Smooth muscle cell (in vitro differentiated cells): ENCODE data around the gene VWA5A. TPM values are rescaled to one million over a fixed set of nuclear protein-coding genes. Genes with fewer than 3 reads are reported as not detected.
"Not testable (repeated sequence)": the region's sequence is repeated elsewhere in the genome, so short reads cannot be mapped to it uniquely, and the experiment has no call there.

Experiments used
- DNase-seq: peaks from one replicate; lab custom pipeline; 2025; ENCODE audit not compliant: unreplicated experiment; lab: John Stamatoyannopoulos, UW
- H2AFZ ChIP-seq: fragments of 200-600 bp; sonication (generic); 2 replicates; pipeline ENCODE4 v1.6.0; 2016; ENCODE audit warnings: antibody characterized with exemption, low read depth, mild to moderate bottlenecking
- H3F3A ChIP-seq: fragments of 200-600 bp; sonication (generic); 2 replicates; pipeline ENCODE4 v1.6.0; 2017; ENCODE audit warnings: antibody characterized with exemption, low read depth
- H3K27ac ChIP-seq: fragments of 200-600 bp; sonication (generic); 2 replicates; pipeline ENCODE4 v1.5.1; 2016; ENCODE audit warnings: low read depth, mild to moderate bottlenecking
- H3K27me3 ChIP-seq: fragments of 200-600 bp; sonication (generic); 2 replicates; pipeline ENCODE4 v1.6.1; 2016; ENCODE audit warnings: low read depth, mild to moderate bottlenecking
- H3K36me3 ChIP-seq: fragments of 200-600 bp; sonication (generic); 2 replicates; pipeline ENCODE4 v1.5.1; 2016; ENCODE audit warnings: low read depth
- H3K4me1 ChIP-seq: fragments of 200-600 bp; sonication (generic); 2 replicates; pipeline ENCODE4 v1.5.1; 2016; ENCODE audit warnings: low read depth
- H3K4me2 ChIP-seq: fragments of 200-600 bp; sonication (generic); 2 replicates; pipeline ENCODE4 v1.6.0; 2016; ENCODE audit warnings: mild to moderate bottlenecking
- H3K4me3 ChIP-seq: fragments of 200-600 bp; sonication (generic); 2 replicates; pipeline ENCODE4 v1.5.1; 2016; ENCODE audit warnings: mild to moderate bottlenecking
- H3K79me2 ChIP-seq: fragments of 200-600 bp; sonication (generic); 2 replicates; pipeline ENCODE4 v1.6.0; 2016; ENCODE audit warnings: low read depth, mild to moderate bottlenecking
- H3K9ac ChIP-seq: fragments of 200-600 bp; sonication (generic); 2 replicates; pipeline ENCODE4 v1.6.0; 2016; ENCODE audit warnings: low read depth
- H3K9me3 ChIP-seq: fragments of 200-600 bp; sonication (generic); replicated peaks from 2 replicates; pipeline ENCODE4 v1.5.1; 2016; ENCODE audit warnings: low read depth
- H4K20me1 ChIP-seq: fragments of 200-600 bp; sonication (generic); 2 replicates; pipeline ENCODE4 v1.6.0; 2016; ENCODE audit warnings: low read depth
- WGBS: methylation state at CpG from one replicate; pipeline ENCODE4 v1.1.7; 2016; ENCODE audit warnings: low lambda C conversion rate; 5-methylcytosine and 5-hydroxymethylcytosine counted together
- polyA plus RNA-seq: library from polyadenylated mRNA; unstranded; fragments of >200 nt; fragmentation: Nextera tagmentation; extraction: Ambion mirVana; gene quantifications from 2 replicates; pipeline ENCODE4 v1.2.1, GENCODE V29; 2016
- total RNA-seq: library from RNA; depleted of rRNA; stranded (reverse); fragments of >200 nt; gene quantifications from 2 replicates; pipeline ENCODE4 v1.2.3, GENCODE V29; 2014
- TF ChIP-seq, protein P1 (sequence below): fragments of 200-600 bp; sonication (generic); IDR thresholded peaks from 2 replicates; pipeline ENCODE4 v1.5.1; 2017; ENCODE audit warnings: borderline replicate concordance, mild to moderate bottlenecking, antibody characterized with exemption; ENCODE audit not compliant: insufficient read depth, poor library complexity, severe bottlenecking

The VWA5A gene
- total and polyA plus RNA-seq, 2 experiments from 2014 or later = 11.5 to 12.3 TPM

DNA sequence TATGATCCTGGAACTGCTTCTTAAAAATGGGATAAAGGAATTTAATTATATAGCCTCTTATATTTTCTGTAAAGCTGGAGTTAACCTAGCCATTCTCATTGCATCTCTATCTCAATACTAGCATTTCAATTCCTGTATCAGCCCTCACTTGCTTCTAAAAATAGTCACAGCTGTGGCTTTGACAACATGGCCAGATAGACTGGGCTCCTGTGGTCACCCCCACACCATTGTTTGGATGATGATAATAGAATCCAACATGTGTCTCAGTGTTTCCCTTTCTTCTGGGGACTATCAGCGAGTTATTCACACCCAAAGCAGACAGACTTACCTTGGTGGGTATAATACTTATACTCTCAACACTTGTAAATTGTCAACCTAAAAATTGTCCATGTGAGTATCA is 6.9 kb downstream of the VWA5A start:
- Histone ChIP-seq H2AFZ (no peak overlapping the region), H3K4me2 (no peak overlapping the region), H3K9ac (no peak overlapping the region), H3K36me3 (peaks cover 14% of the 10 kb centered on the region), H4K20me1 (no peaks in the 10 kb centered on the region), H3K27me3 (no peaks in the 10 kb centered on the region), H3K4me1 (no peaks in the 10 kb centered on the region), H3F3A (no peaks in the 10 kb centered on the region), H3K27ac (no peak overlapping the region), H3K79me2 (no peaks in the 10 kb centered on the region), H3K4me3 (no peak overlapping the region), H3K9me3 (no peaks in the 10 kb centered on the region)
- DNase-seq = no peak
- WGBS = 91% methylated on average over 1 of the region's 1 CpG
- TF ChIP-seq, protein P1, sequence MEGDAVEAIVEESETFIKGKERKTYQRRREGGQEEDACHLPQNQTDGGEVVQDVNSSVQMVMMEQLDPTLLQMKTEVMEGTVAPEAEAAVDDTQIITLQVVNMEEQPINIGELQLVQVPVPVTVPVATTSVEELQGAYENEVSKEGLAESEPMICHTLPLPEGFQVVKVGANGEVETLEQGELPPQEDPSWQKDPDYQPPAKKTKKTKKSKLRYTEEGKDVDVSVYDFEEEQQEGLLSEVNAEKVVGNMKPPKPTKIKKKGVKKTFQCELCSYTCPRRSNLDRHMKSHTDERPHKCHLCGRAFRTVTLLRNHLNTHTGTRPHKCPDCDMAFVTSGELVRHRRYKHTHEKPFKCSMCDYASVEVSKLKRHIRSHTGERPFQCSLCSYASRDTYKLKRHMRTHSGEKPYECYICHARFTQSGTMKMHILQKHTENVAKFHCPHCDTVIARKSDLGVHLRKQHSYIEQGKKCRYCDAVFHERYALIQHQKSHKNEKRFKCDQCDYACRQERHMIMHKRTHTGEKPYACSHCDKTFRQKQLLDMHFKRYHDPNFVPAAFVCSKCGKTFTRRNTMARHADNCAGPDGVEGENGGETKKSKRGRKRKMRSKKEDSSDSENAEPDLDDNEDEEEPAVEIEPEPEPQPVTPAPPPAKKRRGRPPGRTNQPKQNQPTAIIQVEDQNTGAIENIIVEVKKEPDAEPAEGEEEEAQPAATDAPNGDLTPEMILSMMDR = no peak

DNA sequence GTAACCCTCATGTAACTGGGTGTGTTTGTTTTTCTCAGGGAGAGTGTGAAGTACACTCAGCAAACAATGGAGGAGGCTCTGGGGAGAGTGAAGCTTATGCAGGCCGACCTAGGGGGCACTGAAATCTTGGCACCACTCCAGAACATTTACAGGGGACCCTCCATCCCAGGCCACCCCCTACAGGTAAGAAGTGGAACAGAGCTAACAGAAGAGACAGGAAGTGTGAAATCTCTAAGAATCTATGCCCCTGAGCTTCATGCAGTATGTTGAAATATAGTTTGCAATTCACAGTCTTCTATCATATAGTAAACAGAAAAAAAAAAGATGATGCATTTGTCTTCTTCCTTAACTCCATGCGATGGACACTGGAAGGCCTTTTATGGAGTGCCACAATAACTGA is 8.4 kb downstream of the VWA5A start:
- no peaks in the 10 kb centered on the region for H4K20me1 ChIP-seq
- H3K36me3 ChIP-seq = peaks cover 14% of the 10 kb centered on the region
- 91% methylated on average over 2 of the region's 2 CpGs for WGBS
- H3K9ac ChIP-seq = no peak overlapping the region
- H3K27me3 ChIP-seq = no peaks in the 10 kb centered on the region
- no peak overlapping the region for H2AFZ ChIP-seq
- H3F3A ChIP-seq = no peaks in the 10 kb centered on the region
- no peak overlapping the region for H3K4me2 ChIP-seq
- TF ChIP-seq, protein P1 = no peak
- H3K4me3 ChIP-seq = no peak overlapping the region
- no peaks in the 10 kb centered on the region for H3K4me1 ChIP-seq
- no peaks in the 10 kb centered on the region for H3K79me2 ChIP-seq
- no peak overlapping the region for H3K27ac ChIP-seq
- H3K9me3 ChIP-seq = no peaks in the 10 kb centered on the region
- DNase-seq = no peak

DNA sequence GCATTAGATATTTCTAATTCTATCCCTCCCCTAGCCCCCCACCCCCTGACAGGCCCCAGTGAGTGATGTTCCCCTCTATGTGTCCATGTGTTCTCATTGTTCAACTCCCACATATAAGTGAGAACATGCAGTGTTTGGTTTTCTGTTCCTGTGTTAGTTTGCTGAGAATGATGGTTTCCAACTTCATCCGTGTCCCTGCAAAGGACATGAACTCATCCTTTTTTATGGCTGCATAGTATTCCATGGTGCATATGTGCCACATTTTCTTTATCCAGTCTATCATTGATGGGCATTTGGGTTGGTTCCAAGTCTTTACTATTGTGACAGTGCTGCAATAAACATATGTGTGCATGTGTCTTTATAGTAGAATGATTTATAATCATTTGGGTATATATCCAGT is 11.9 kb downstream of the VWA5A start:
- not testable (repeated sequence) for H3K4me1 ChIP-seq, H2AFZ ChIP-seq, H3F3A ChIP-seq, H3K27me3 ChIP-seq, H3K4me2 ChIP-seq, DNase-seq, H4K20me1 ChIP-seq, H3K79me2 ChIP-seq, H3K27ac ChIP-seq, H3K9me3 ChIP-seq, H3K4me3 ChIP-seq, H3K9ac ChIP-seq
- WGBS = 85% methylated on average over 1 of the region's 1 CpG
- peaks cover 14% of the 10 kb centered on the region for H3K36me3 ChIP-seq

DNA sequence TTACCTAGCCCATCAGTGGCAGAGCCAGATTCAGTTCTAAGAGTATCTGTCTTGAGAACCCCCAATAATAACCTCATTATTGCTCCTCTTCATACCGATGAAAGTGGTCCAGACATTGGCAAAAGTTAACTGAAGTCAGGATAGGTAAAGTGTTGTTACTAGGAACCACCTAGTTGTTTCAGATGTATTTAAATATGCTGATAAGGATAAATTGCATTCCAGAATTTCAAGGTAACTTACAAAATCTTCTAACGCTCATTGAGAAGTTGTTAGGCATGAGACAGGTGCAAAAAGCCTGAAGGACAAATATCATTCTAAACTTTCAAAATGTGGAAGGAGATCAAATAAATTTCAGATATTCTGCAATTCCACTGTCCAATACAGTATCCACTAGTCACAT is 27.8 kb downstream of the VWA5A start:
- H3K79me2 ChIP-seq = no peaks in the 10 kb centered on the region
- no peaks in the 10 kb centered on the region for H3F3A ChIP-seq
- no peaks in the 10 kb centered on the region for H3K4me1 ChIP-seq
- no peak overlapping the region for H3K4me2 ChIP-seq
- H4K20me1 ChIP-seq = no peaks in the 10 kb centered on the region
- H3K27ac ChIP-seq = no peak overlapping the region
- peaks cover 3% of the 10 kb centered on the region for H3K36me3 ChIP-seq
- WGBS = 93% methylated on average over 2 of the region's 2 CpGs
- H3K9me3 ChIP-seq = peaks cover 9% of the 10 kb centered on the region
- H3K9ac ChIP-seq = no peak overlapping the region
- H2AFZ ChIP-seq = no peak overlapping the region
- TF ChIP-seq, protein P1 = no peak
- DNase-seq = no peak
- no peaks in the 10 kb centered on the region for H3K27me3 ChIP-seq
- no peak overlapping the region for H3K4me3 ChIP-seq
